Liver (tissue), 9 donors: ENCODE measurements around the gene UGT1A5. TPM values are rescaled to one million over a fixed set of nuclear protein-coding genes. Genes with fewer than 3 reads are reported as not detected.

Experiments
- DNase-seq: peaks from one replicate; pipeline ENCODE4 v3.0.0-alpha.2; 2017; ENCODE audit warnings: low spot score
- H3K27ac ChIP-seq, 2 donors: one replicate each; pipeline ENCODE4 v1.7.0; 2013; ENCODE audit warnings: inconsistent platforms in 2 of 2, low read length in 2 of 2, control low read depth in 1 of 2, low read depth in 1 of 2, mild to moderate bottlenecking in 1 of 2
- H3K27me3 ChIP-seq, 4 donors: one replicate each; pipeline versions ENCODE4 v1.6.1 to v1.7.0; 2013; ENCODE audit warnings: low read length in 3 of 4, inconsistent platforms in 1 of 4, mild to moderate bottlenecking in 1 of 4, moderate library complexity in 1 of 4; ENCODE audit not compliant: control insufficient read depth in 4 of 4, insufficient read depth in 4 of 4
- H3K36me3 ChIP-seq, 4 donors: one replicate each; pipeline versions ENCODE4 v1.6.1 to v1.7.0; 2013; ENCODE audit warnings: low read length in 3 of 4, mild to moderate bottlenecking in 3 of 4, low read depth in 1 of 4, moderate library complexity in 1 of 4; ENCODE audit not compliant: control insufficient read depth in 4 of 4, insufficient read depth in 3 of 4
- H3K4me1 ChIP-seq, 4 donors: one replicate each; pipeline versions ENCODE4 v1.6.1 to v1.7.0; 2013; ENCODE audit warnings: low read length in 3 of 4, mild to moderate bottlenecking in 3 of 4, moderate library complexity in 1 of 4; ENCODE audit not compliant: control insufficient read depth in 4 of 4, insufficient read depth in 4 of 4
- H3K4me3 ChIP-seq, 3 donors: one replicate each; pipeline versions ENCODE4 v1.6.1 to v1.7.0; 2013; ENCODE audit warnings: low read length in 3 of 3, control low read depth in 1 of 3, low read depth in 1 of 3, mild to moderate bottlenecking in 1 of 3
- H3K9ac ChIP-seq, 2 donors: one replicate each; pipeline ENCODE4 v1.7.0; 2013; ENCODE audit warnings: low read length in 2 of 2, mild to moderate bottlenecking in 2 of 2, moderate library complexity in 2 of 2, control low read depth in 1 of 2, low read depth in 1 of 2
- H3K9me3 ChIP-seq, 4 donors: one replicate each; pipeline versions ENCODE4 v1.6.1 to v1.7.0; 2013; ENCODE audit warnings: low read length in 3 of 4; ENCODE audit not compliant: control insufficient read depth in 4 of 4
- EGR1 ChIP-seq, 2 donors: IDR thresholded peaks; 2 replicates each; pipeline ENCODE4 v1.6.1; 2016 to 2018; ENCODE audit warnings: antibody characterized with exemption in 2 of 2, low read depth in 2 of 2
- FOXA1 ChIP-seq: IDR thresholded peaks from 2 replicates; pipeline ENCODE4 v1.6.1; 2016; ENCODE audit warnings: antibody characterized with exemption
- FOXA2 ChIP-seq: IDR thresholded peaks from 2 replicates; pipeline ENCODE4 v1.6.1; 2016; ENCODE audit warnings: antibody characterized with exemption
- GABPA ChIP-seq, 2 donors: IDR thresholded peaks in 1 of 2; conservative IDR thresholded peaks in 1 of 2; 2 replicates each; pipeline ENCODE4 v1.6.1; 2016; ENCODE audit warnings: antibody characterized with exemption in 2 of 2, mild to moderate bottlenecking in 1 of 2, moderate library complexity in 1 of 2
- HNF4A ChIP-seq, 2 donors: conservative IDR thresholded peaks; 2 replicates each; pipeline ENCODE4 v1.6.1; 2016; ENCODE audit warnings: antibody characterized with exemption in 2 of 2, mild to moderate bottlenecking in 2 of 2
- HNF4G ChIP-seq: IDR thresholded peaks from 2 replicates; pipeline ENCODE4 v1.6.1; 2016; ENCODE audit warnings: antibody characterized with exemption
- JUND ChIP-seq, 2 donors: IDR thresholded peaks; 2 replicates each; pipeline ENCODE4 v1.6.1; 2016; ENCODE audit warnings: antibody characterized with exemption in 2 of 2
- NR2F2 ChIP-seq: IDR thresholded peaks from 2 replicates; pipeline ENCODE4 v1.6.1; 2016; ENCODE audit warnings: antibody characterized with exemption
- RAD21 ChIP-seq, 2 donors: IDR thresholded peaks; 2 replicates each; pipeline ENCODE4 v1.6.1; 2016; ENCODE audit warnings: antibody characterized with exemption in 2 of 2, mild to moderate bottlenecking in 2 of 2
- RXRA ChIP-seq, 2 donors: IDR thresholded peaks; 2 replicates each; pipeline ENCODE4 v1.6.1; 2017 to 2018; ENCODE audit warnings: antibody characterized with exemption in 2 of 2, mild to moderate bottlenecking in 1 of 2
- SP1 ChIP-seq: IDR thresholded peaks from 2 replicates; pipeline ENCODE4 v1.6.1; 2018; ENCODE audit warnings: antibody characterized with exemption, mild to moderate bottlenecking
- TAF1 ChIP-seq: conservative IDR thresholded peaks from 2 replicates; pipeline ENCODE4 v1.6.1; 2016; ENCODE audit warnings: antibody characterized with exemption, mild to moderate bottlenecking
- YY1 ChIP-seq: IDR thresholded peaks from 2 replicates; pipeline ENCODE4 v1.6.1; 2016; ENCODE audit warnings: antibody characterized with exemption, mild to moderate bottlenecking
- WGBS: extraction: QIAGEN DNeasy Blood & Tissue Kit; methylation state at CpG from one replicate; pipeline ENCODE4 v1.1.7; 2013; 5-methylcytosine and 5-hydroxymethylcytosine counted together
- polyA plus RNA-seq, 2 donors: library from polyadenylated mRNA; stranded (reverse) in 1 of 2; unstranded in 1 of 2; fragments of 200-250 nt in 1 of 2; fragments of >200 nt in 1 of 2; fragmentation: Nextera tagmentation in 1 of 2; extraction: Ambion mirVana in 1 of 2; gene quantifications; one replicate each; pipeline versions ENCODE4 v1.2.1 to v1.2.3, GENCODE V29; 2013 to 2015
- total RNA-seq, 2 donors: library from RNA; depleted of rRNA; stranded (reverse); fragments of >200 nt; gene quantifications; one replicate each; pipeline ENCODE4 v1.2.3, GENCODE V29; 2014
- TF ChIP-seq, protein P1 (sequence below): fragments of 150-350 bp; IDR thresholded peaks from 2 replicates; pipeline ENCODE4 v1.5.1; 2017; ENCODE audit warnings: improper control_type of control experiment, low read depth, low read length; ENCODE audit not compliant: missing input control
- TF ChIP-seq, protein P2 (sequence below): IDR thresholded peaks from 2 replicates; pipeline ENCODE4 v1.6.1; 2016; ENCODE audit warnings: antibody characterized with exemption
- TF ChIP-seq, protein P3 (sequence below): IDR thresholded peaks from 2 replicates; pipeline ENCODE4 v1.6.1; 2016; ENCODE audit warnings: antibody characterized with exemption, mild to moderate bottlenecking
- TF ChIP-seq, protein P4 (sequence below): IDR thresholded peaks from 2 replicates; pipeline ENCODE4 v1.6.1; 2016; ENCODE audit warnings: antibody characterized with exemption
- TF ChIP-seq, protein P5 (sequence below): IDR thresholded peaks from 2 replicates; pipeline ENCODE4 v1.6.1; 2016; ENCODE audit warnings: antibody characterized with exemption
- donor health status: healthy.
- donor health status: healthy.
- donor health status: healthy.
- donor health status: healthy.
- donor health status: healthy.

UGT1A5 gene
- total and polyA plus RNA-seq, 4 donors = 0.14 to 1.8 (median 1.6) TPM; not detected in 1

DNA sequence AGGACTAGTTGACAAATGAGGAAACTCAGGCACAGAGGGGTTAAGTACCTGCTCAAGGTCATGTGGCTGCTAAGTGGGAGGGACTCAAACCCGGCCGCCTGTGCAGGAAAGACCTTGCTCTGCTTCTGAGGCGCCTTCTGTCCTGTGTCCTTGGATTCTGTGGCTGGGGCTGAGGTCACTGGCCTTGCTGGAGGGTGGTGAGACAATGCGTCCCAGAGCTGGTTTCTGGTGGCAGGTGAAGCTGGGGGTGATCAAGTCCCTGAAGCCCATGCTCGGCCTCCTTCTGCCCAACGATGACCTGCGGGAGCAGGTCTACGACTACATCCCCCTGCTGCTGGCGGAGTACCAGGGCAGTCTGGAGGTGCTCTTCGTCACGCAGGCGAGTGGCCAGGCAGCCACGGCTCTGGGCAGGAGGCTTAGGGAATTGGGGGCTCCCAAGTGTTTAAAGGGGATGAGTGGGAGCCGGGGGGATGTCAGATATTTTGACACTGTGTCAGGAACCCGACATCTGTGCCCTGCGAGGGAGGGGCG is 81.5 kb downstream of the UGT1A5 start:
- no peaks in the 10 kb centered on the region for H3K4me1 ChIP-seq
- H3K36me3 ChIP-seq = no peaks in the 10 kb centered on the region
- H3K27me3 ChIP-seq = no peaks in the 10 kb centered on the region
- H3K4me3 ChIP-seq = no peak overlapping the region
- H3K9ac ChIP-seq = no peak overlapping the region
- no peak overlapping the region for H3K27ac ChIP-seq
- TF ChIP-seq SP1 = no peak
- no peak for TF ChIP-seq EGR1 (IDR thresholded peaks at IDR 0.05; ENCODE audit: low read depth in 2 of 2)
- TF ChIP-seq JUND (IDR thresholded peaks at IDR 0.05) = no peak
- 88% methylated on average over 17 of the region's 17 CpGs for WGBS
- peak; percentile 19 for DNase-seq
- H3K9me3 ChIP-seq = no peaks in the 10 kb centered on the region

DNA sequence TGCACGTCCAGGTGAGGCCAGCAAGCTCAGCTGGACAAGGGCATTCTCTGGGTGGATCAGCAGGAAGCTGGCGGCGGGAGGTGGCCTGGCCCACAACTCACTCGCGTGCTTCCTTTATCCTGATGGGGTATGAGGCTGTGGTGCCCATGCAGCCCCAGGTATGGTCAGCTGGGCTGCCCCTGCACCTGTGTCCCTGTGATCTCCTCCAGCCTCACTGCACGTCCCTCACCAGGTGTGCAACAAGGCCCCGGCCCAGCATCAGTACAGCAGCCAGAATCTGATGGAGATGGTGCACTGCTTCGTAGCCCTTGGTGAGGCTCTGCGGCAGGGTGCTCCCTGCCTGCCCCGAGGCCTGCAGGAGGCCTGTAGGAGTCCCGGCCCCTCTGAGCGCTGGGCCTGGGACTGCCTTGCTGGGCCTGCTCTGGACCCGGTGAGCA is 83.0 kb downstream of the UGT1A5 start:
- Histone ChIP-seq H3K27ac (no peak overlapping the region), H3K9me3 (no peaks in the 10 kb centered on the region), H3K4me3 (no peak overlapping the region), H3K36me3 (no peaks in the 10 kb centered on the region), H3K27me3 (no peaks in the 10 kb centered on the region), H3K9ac (no peak overlapping the region), H3K4me1 (no peaks in the 10 kb centered on the region)
- WGBS = 95% methylated on average over 13 of the region's 13 CpGs
- DNase-seq = no peak
- TF ChIP-seq FOXA1 (no peak), EGR1 (IDR thresholded peaks at IDR 0.05; ENCODE audit: low read depth in 2 of 2) (no peak), HNF4G (no peak), YY1 (no peak), SP1 (no peak), HNF4A (conservative IDR thresholded peaks at IDR 0.05) (no peak), GABPA (IDR thresholded peaks at IDR 0.05 in 1 of 2, conservative IDR thresholded peaks at IDR 0.05 in 1 of 2) (no peak), FOXA2 (no peak), JUND (IDR thresholded peaks at IDR 0.05) (no peak), TAF1 (no peak), RXRA (IDR thresholded peaks at IDR 0.05) (no peak), RAD21 (IDR thresholded peaks at IDR 0.05) (no peak), NR2F2 (no peak)
- TF ChIP-seq, protein P1, sequence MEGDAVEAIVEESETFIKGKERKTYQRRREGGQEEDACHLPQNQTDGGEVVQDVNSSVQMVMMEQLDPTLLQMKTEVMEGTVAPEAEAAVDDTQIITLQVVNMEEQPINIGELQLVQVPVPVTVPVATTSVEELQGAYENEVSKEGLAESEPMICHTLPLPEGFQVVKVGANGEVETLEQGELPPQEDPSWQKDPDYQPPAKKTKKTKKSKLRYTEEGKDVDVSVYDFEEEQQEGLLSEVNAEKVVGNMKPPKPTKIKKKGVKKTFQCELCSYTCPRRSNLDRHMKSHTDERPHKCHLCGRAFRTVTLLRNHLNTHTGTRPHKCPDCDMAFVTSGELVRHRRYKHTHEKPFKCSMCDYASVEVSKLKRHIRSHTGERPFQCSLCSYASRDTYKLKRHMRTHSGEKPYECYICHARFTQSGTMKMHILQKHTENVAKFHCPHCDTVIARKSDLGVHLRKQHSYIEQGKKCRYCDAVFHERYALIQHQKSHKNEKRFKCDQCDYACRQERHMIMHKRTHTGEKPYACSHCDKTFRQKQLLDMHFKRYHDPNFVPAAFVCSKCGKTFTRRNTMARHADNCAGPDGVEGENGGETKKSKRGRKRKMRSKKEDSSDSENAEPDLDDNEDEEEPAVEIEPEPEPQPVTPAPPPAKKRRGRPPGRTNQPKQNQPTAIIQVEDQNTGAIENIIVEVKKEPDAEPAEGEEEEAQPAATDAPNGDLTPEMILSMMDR = no peak
- TF ChIP-seq, protein P2, sequence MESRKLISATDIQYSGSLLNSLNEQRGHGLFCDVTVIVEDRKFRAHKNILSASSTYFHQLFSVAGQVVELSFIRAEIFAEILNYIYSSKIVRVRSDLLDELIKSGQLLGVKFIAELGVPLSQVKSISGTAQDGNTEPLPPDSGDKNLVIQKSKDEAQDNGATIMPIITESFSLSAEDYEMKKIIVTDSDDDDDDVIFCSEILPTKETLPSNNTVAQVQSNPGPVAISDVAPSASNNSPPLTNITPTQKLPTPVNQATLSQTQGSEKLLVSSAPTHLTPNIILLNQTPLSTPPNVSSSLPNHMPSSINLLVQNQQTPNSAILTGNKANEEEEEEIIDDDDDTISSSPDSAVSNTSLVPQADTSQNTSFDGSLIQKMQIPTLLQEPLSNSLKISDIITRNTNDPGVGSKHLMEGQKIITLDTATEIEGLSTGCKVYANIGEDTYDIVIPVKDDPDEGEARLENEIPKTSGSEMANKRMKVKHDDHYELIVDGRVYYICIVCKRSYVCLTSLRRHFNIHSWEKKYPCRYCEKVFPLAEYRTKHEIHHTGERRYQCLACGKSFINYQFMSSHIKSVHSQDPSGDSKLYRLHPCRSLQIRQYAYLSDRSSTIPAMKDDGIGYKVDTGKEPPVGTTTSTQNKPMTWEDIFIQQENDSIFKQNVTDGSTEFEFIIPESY = no peak
- TF ChIP-seq, protein P3, sequence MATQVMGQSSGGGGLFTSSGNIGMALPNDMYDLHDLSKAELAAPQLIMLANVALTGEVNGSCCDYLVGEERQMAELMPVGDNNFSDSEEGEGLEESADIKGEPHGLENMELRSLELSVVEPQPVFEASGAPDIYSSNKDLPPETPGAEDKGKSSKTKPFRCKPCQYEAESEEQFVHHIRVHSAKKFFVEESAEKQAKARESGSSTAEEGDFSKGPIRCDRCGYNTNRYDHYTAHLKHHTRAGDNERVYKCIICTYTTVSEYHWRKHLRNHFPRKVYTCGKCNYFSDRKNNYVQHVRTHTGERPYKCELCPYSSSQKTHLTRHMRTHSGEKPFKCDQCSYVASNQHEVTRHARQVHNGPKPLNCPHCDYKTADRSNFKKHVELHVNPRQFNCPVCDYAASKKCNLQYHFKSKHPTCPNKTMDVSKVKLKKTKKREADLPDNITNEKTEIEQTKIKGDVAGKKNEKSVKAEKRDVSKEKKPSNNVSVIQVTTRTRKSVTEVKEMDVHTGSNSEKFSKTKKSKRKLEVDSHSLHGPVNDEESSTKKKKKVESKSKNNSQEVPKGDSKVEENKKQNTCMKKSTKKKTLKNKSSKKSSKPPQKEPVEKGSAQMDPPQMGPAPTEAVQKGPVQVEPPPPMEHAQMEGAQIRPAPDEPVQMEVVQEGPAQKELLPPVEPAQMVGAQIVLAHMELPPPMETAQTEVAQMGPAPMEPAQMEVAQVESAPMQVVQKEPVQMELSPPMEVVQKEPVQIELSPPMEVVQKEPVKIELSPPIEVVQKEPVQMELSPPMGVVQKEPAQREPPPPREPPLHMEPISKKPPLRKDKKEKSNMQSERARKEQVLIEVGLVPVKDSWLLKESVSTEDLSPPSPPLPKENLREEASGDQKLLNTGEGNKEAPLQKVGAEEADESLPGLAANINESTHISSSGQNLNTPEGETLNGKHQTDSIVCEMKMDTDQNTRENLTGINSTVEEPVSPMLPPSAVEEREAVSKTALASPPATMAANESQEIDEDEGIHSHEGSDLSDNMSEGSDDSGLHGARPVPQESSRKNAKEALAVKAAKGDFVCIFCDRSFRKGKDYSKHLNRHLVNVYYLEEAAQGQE = no peak
- TF ChIP-seq, protein P4, sequence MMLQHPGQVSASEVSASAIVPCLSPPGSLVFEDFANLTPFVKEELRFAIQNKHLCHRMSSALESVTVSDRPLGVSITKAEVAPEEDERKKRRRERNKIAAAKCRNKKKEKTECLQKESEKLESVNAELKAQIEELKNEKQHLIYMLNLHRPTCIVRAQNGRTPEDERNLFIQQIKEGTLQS = no peak
- TF ChIP-seq, protein P5, sequence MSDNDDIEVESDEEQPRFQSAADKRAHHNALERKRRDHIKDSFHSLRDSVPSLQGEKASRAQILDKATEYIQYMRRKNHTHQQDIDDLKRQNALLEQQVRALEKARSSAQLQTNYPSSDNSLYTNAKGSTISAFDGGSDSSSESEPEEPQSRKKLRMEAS = no peak
